HG03280 (cell line): Measurements from ENCODE around the gene ACAT2.
"Not testable (repeated sequence)": the region's sequence is repeated elsewhere in the genome, so short reads cannot be mapped to it uniquely, and the experiment has no call there.

Experiments
- ATAC-seq: cut with Tn5 transposase; IDR thresholded peaks from one replicate; pipeline ENCODE4 v1.9.1; 2021; ENCODE audit warnings: mild to moderate bottlenecking, moderate library complexity; ENCODE audit not compliant: unreplicated experiment

Gene ACAT2

DNA sequence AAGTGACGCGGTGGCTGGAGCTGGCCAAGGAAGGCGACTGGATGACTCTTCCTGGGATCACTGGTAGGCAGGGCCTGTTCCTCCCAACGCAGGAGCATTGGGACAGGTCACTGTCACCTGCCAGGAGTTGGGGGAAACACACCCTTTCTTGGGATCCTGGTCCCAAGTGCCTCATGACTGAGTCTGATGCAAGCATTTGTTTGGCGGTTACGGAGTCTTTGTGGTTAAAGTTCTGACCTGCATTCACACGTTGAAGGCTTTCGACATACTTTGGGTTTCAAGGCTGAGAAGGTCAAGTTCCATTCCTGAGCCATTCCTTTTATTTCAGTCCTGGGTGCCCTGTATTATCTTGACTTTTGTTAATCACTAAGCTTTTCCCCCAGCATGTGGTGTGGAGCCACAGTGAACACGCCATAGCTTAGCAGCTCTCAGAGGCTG lies 44.2 kb downstream of the ACAT2 start:
- no peak for ATAC-seq

DNA sequence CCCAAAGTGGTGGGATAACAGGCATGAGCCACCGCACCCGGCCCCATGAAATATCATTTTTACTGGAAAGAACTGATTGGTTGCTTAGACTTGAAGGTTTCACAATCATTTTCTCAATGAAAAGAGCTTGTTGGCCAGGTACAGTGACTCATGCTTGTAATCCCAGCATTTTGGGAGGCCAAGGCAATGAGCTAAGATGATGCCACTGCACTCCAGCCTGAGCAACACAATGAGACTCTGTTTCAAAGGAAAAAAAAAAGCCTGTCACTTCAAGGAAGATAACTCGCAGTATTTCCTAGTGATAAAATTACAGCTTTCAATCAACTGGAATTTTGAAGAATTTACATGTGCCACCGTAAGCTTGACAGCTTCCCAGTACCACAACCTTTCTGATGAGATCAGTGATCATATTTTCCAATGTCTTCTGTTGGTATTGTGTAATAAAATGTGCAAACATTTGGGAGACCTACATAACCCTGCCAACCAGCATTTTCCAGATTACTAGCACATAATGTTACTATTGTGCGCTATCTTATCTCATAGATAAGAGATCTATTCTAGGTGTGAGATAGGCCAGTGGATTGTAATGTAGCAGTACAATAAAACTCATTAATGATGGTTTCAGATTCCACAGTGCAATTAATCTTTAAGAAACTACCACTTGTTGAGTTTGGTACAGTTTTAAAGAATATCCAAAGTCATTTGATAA lies 45.5 kb downstream of the ACAT2 start:
- no peak for ATAC-seq

DNA sequence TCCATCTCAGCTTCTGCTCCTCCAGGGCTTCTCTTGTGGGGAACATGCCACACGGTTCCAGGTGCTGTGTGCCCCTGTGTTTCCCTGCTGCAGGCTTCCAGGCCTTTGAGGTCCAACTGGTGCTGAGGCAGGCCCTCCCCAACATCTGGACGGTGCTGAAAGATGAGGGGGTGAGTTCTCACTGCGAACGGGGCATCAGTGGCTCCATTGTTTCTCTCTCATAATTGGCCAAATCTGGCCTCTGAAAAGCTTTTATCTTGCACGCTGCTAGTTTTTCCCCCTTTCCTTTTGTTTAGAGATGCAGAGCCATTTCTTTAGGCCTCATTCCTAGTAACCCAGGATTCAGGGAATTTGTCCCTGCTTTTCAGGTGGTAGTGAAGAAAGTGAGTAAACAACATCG lies 46.8 kb downstream of the ACAT2 start:
- ATAC-seq = no peak

DNA sequence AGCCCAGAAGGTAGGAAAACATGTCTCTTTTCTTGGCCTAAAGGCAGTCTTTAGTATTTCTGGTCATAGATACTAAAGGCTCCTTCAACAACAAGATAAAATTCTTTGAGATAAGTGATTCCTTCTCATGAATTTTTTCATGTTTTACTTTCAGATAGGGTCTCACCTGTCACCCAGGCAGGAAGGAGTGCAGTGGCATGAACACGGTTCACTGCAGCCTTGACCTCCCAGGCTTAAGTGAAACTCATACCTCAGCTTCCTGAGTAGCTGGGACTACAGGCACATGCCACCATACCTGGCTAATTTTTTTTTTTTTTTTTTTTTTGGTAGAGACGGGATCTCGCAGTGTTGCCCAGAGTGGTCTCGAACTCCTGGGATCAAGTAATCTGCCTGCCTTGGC lies 47.3 kb downstream of the ACAT2 start:
- no peak for ATAC-seq

DNA sequence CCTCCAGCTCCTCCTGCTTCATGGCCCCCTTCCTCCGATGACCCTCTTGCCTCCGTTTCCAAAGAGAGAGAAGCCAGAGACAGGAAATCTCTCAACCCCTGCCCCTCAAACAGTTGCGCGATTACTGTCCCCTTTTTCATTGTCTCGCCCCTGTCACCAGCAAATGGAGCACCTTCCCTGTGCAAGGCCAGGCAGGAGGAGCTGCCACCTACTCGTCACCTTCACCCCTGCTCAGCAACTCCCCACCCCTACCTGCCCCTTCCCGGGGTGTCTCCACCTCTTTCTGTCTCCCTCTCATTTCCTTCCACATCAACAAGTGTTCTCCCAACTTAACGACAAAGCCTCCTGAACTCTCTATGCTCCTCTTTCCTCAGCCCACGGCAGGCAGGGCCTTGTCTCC lies 51.9 kb downstream of the ACAT2 start:
- ATAC-seq = no peak

DNA sequence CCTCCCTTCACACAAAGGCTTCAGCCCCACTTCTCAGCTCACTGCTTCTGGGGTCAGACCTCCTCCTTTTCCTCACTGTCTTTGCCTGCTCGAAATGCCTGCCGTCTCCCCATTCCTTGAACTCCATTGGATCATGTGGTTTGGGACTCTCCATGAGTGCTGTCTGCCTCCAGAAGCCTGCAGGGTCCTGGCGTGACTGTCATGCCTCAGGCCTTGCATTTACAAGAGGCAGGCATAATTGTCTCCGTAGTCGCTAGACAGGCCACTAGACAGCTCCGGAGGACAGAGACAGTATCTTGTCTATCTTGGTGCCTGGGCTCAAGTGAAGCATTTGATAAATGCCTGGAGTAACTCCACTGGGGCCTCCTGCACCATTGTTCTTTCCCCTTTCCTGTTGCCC lies 53.6 kb downstream of the ACAT2 start:
- ATAC-seq = no peak

DNA sequence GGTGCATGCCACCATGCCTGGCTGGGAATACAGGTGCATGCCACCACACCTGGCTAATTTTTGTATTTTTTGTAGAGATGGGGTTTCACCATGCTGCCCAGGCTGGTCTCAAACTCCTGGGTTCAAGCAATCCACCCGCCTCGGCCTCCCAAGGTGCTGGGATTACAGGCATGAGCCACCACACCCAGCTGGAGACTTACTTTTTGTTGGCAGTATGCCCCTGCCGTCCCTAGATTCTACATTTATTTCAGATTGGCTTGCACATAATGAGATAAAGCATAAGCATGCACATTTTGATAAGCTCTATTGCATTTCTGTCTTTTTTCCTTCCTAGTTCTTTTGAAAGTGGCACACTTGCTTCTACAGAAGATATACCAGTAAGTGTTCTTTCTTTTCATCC lies 54.9 kb downstream of the ACAT2 start:
- not testable (repeated sequence) for ATAC-seq

DNA sequence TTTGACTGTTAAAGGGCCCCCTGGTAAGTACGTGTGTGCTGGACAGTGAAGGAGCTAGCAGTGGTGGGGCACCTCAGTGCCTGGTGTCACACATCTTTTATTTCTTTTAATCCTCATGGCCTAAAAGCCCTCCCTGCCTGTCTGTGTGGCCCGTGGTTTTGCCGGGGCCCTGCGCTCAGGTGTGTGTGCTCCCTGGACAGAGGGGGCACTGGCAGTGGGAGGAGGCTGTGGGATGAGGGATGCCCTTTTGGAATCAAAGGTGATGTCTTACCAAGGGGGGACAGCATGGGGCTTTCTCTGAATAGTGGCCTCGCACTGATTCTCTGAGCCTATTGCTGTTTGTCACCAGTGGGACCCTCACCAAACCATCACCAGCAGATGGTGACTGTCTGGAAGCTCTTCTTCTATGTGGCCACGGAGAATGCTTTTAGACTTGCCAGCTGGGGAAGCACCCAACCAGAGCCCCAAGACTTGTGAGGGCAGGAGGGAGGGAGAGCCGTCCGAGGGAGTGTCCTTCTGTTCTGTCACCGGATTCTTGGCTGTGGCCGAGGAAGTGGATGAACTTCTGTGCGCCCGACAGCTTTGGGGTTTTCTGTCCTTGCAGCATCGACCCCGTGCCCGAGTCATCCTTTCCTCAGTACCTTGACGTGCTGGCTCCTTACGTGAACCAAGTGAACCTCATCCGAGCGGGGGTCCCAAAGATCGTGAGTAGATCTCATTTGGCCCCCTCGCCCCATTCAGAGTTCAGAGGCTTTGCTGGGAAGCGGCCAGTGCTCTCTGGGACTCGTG lies 56.3 kb downstream of the ACAT2 start:
- no peak for ATAC-seq

DNA sequence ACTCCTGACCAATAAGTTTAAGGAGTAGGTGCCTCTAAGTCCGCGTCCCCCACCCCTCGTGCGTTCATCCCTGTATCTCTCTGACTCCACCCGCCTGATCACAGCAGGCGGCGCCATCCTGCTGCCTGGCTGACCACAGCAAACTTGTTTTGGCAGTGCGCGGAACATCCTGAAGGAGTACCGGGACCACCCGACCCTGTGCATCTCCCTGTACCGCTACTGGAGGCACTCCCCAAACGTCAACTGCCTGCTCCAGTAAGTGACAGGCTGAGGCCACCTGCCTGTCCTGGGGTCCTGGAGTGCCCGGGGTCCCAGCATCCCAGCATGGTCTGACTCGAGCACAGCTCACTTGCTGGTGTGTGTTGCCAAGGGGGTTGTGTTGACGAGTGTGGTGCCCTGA lies 57.3 kb downstream of the ACAT2 start:
- ATAC-seq = no peak

DNA sequence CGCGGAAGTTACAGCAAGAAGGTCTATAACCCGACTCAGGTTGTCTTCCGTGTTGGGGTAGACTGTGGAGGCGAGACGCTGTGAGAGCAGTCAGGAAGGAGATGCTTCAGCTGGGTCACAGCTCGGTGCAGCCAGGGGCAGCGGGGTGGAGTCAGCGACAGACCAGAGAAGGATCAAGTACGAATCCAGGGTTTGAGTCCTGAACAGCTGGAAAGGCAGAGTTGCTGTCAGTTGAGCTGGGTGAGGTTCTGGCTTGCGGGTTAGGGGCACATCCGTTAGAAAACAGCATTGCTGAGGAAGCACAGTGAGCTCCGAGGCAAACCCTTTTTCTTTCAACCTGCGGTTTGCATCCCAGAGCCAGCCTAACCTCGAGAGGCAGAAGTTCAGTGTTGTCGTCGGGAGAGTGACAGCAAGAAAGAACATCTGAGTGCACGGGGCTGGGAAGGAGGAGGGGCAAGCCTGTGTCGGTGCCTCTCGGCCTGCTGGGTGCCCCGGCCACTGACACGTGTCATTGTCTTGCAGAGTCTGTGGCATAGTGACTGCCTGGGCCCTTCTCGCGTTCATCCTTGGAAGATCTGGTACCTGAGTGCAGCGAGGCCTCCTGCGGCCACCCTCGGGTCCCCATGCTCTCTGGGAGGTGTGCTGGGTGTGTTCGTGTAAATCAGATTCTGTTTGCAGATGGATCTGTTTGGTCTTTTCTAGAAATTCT lies 58.2 kb downstream of the ACAT2 start:
- ATAC-seq = no peak

DNA sequence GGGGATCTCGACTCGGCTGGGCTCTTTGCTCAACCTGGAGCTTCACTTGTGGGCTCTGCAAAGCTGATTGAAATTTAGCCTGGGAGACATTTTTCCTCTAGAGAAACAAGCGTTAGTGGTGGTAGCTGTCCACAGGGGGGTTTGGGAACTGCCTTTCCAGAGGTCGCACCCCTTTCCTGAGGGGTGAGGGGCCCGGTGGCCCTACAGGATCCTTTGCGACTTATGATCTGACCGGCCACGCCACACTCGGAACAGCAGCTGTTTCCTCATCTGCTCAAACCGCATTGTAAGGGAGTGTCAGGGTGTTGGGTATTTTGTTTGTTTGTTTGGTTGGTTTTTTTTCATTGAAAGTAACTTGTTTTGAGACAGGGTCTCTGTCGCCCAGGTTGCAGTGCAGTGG lies 59.3 kb downstream of the ACAT2 start:
- no peak for ATAC-seq

DNA sequence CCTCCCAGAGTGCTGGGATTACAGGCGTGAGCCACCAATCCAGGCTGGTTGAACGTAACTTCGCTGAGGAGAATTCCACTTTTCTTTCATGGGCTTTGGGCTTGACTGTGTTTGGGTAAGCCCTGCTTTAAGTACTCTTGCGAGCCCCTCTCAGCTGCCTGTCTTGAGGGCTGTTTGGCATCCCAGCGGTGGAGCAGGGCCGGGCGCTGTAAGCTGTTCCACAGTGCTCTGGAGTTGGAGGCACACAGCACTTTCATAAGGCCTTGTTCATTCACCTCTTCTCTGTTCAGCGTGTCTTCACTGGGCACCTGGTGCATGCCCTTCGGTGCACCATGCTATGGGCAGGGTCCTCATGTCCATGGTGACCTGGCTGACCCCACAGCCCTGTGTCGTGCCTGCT lies 59.9 kb downstream of the ACAT2 start:
- no peak for ATAC-seq

DNA sequence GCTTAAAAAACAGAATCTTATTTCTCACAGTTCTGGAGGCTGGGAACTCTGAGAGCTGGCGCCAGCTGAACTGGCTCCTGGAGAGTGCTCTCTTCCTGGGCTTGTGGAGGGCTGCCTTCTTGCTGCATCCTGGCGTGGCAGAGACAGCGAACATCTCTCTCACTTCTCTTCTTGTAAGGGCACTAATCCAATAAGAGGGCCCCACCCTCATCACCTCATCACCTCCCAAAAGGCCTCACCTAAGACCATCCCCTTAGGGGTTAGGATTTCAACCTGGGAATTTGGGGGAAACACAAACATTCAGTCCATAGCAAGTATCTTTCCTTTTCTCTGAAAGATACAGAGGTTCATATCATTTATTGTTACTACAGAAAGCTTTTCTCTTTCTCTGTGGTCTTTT lies 62.1 kb downstream of the ACAT2 start:
- ATAC-seq = no peak

DNA sequence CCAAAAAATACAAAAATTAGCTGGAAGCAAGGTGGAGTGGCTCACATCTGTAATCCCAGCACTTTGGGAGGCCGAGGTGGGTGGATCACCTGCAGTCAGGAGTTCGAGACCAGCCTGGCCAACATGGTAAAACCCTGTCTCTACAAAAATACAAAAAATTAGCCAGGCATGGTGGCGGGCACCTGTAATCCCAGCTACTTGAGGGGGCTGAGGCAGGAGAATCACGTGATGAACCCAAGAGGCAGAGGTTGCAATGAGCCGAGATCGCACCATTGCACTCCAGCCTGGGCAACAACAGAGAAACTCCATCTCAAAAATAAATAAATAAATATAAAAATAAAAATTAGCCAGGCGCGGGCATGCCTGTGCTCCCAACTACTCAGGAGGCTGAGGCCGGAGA lies 62.8 kb downstream of the ACAT2 start:
- not testable (repeated sequence) for ATAC-seq

DNA sequence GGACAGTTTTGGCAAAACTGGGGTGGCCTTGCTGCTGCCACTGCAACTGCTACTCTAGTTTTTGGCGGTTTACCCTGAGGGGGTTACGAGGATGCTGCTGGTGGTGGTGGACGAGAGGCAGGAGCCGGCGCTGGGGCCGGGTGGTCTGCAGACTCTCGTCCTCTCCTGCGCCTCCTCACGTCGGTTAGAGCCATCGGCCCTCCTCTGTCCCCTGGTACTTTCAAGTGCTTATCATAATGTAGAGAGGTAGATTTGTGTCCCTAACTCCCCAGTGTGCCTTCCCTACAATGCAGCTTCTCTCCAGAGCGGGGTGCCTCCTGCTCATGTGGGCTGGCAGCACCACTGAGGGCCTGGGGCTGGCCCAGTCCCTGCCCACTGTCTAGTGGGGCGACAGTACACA lies 64.2 kb downstream of the ACAT2 start:
- no peak for ATAC-seq

DNA sequence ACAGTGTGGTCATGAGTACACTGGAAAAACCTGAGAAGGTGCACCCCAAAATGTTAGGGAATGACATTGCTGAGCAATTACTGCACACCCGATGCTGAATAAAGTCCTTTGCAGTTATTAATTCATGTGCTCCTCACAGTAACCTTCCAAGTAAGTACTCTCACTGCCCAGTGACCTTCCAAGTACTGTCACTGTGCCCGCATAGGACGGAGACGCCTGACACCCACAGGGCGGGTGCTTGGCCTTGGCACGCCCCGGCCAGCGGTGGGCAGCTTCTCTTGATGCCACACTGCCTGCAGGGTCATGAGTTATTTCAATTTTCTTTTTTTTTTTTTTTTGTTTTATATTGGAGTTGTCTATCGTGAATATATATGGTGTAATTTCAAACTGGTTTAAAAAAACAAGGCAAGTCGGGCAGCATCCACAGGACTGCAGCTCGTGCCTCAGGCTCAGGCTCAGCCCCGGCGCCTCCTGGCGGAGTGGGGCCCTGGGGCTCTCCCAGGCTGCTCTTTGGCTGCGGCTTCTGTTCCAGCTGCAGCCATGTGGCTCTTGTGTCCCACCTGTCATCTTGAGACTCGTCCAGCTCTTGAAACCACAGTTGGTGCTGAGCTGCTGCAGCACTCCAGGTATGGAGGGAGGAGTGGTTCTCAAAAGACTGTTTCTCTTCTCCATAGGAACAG lies 65.3 kb downstream of the ACAT2 start:
- no peak for ATAC-seq

DNA sequence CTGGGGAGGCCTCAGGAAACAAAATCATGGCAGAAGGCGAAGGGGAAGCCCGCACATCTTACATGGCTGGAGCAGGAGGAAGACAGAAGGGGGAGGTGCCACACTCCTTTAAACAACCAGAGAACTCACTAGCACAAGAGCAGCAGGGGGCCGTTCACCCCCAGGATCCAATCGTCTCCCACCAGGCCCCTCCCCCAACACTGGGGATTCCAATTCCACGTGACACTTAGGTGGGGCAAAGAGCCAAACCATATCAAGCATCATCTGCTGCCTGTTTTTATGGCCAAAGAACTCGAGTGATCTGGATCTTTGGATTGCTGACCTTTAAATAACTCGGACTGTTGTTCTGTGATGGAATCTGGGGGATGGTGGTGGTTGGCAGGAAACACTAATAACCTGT lies 66.2 kb downstream of the ACAT2 start:
- no peak for ATAC-seq
